ENCODE data around the gene ZDHHC8.

GRCh38 chr22:20083157-20083890 lies 48.3 kb upstream of the ZDHHC8 start:
- no peak for TF ChIP-seq POLR2AphosphoS5 (IDR thresholded peaks at IDR 0.05; ENCODE audit: borderline replicate concordance, low read depth, low read length)
- TF ChIP-seq EZH2 (IDR thresholded peaks at IDR 0.05) = no peak

Measured in SK-N-MC (cell line).